PC-9 (cell line): Measurements from ENCODE around the gene ITPR3.

ENCODE experiments used
- CTCF ChIP-seq: fragments of 200-600 bp; sonication (generic); conservative IDR thresholded peaks from 2 replicates; pipeline ENCODE4 v1.6.1; 2017; ENCODE audit warnings: mixed run types, antibody characterized with exemption, mild to moderate bottlenecking, moderate library complexity
- EZH2 ChIP-seq: fragments of 200-600 bp; sonication (generic); IDR thresholded peaks from 2 replicates; pipeline ENCODE4 v1.8.0; 2017; ENCODE audit warnings: antibody characterized with exemption, low read depth

- TF ChIP-seq CTCF (no peak), EZH2 (no peak)
Measured at GRCh38 chr6:33742837-33743236, 121.7 kb downstream of the ITPR3 start.
